Smooth muscle cell (in vitro differentiated cells): ENCODE data around the gene PRDM15. TPM values are rescaled to one million over a fixed set of nuclear protein-coding genes. Genes with fewer than 3 reads are reported as not detected.

ENCODE experiments used
- DNase-seq: peaks from one replicate; lab custom pipeline; 2025; ENCODE audit not compliant: unreplicated experiment; lab: John Stamatoyannopoulos, UW
- H2AFZ ChIP-seq: fragments of 200-600 bp; sonication (generic); 2 replicates; pipeline ENCODE4 v1.6.0; 2016; ENCODE audit warnings: antibody characterized with exemption, low read depth, mild to moderate bottlenecking
- H3F3A ChIP-seq: fragments of 200-600 bp; sonication (generic); 2 replicates; pipeline ENCODE4 v1.6.0; 2017; ENCODE audit warnings: antibody characterized with exemption, low read depth
- H3K27ac ChIP-seq: fragments of 200-600 bp; sonication (generic); 2 replicates; pipeline ENCODE4 v1.5.1; 2016; ENCODE audit warnings: low read depth, mild to moderate bottlenecking
- H3K27me3 ChIP-seq: fragments of 200-600 bp; sonication (generic); 2 replicates; pipeline ENCODE4 v1.6.1; 2016; ENCODE audit warnings: low read depth, mild to moderate bottlenecking
- H3K36me3 ChIP-seq: fragments of 200-600 bp; sonication (generic); 2 replicates; pipeline ENCODE4 v1.5.1; 2016; ENCODE audit warnings: low read depth
- H3K4me1 ChIP-seq: fragments of 200-600 bp; sonication (generic); 2 replicates; pipeline ENCODE4 v1.5.1; 2016; ENCODE audit warnings: low read depth
- H3K4me2 ChIP-seq: fragments of 200-600 bp; sonication (generic); 2 replicates; pipeline ENCODE4 v1.6.0; 2016; ENCODE audit warnings: mild to moderate bottlenecking
- H3K4me3 ChIP-seq: fragments of 200-600 bp; sonication (generic); 2 replicates; pipeline ENCODE4 v1.5.1; 2016; ENCODE audit warnings: mild to moderate bottlenecking
- H3K79me2 ChIP-seq: fragments of 200-600 bp; sonication (generic); 2 replicates; pipeline ENCODE4 v1.6.0; 2016; ENCODE audit warnings: low read depth, mild to moderate bottlenecking
- H3K9ac ChIP-seq: fragments of 200-600 bp; sonication (generic); 2 replicates; pipeline ENCODE4 v1.6.0; 2016; ENCODE audit warnings: low read depth
- H3K9me3 ChIP-seq: fragments of 200-600 bp; sonication (generic); replicated peaks from 2 replicates; pipeline ENCODE4 v1.5.1; 2016; ENCODE audit warnings: low read depth
- H4K20me1 ChIP-seq: fragments of 200-600 bp; sonication (generic); 2 replicates; pipeline ENCODE4 v1.6.0; 2016; ENCODE audit warnings: low read depth
- WGBS: methylation state at CpG from one replicate; pipeline ENCODE4 v1.1.7; 2016; ENCODE audit warnings: low lambda C conversion rate; 5-methylcytosine and 5-hydroxymethylcytosine counted together
- polyA plus RNA-seq: library from polyadenylated mRNA; unstranded; fragments of >200 nt; fragmentation: Nextera tagmentation; extraction: Ambion mirVana; gene quantifications from 2 replicates; pipeline ENCODE4 v1.2.1, GENCODE V29; 2016
- total RNA-seq: library from RNA; depleted of rRNA; stranded (reverse); fragments of >200 nt; gene quantifications from 2 replicates; pipeline ENCODE4 v1.2.3, GENCODE V29; 2014
- TF ChIP-seq, protein P1 (sequence below): fragments of 200-600 bp; sonication (generic); IDR thresholded peaks from 2 replicates; pipeline ENCODE4 v1.5.1; 2017; ENCODE audit warnings: borderline replicate concordance, mild to moderate bottlenecking, antibody characterized with exemption; ENCODE audit not compliant: insufficient read depth, poor library complexity, severe bottlenecking

Gene PRDM15
- total and polyA plus RNA-seq, 2 experiments from 2014 or later: 2.0 to 6.8 TPM

DNA sequence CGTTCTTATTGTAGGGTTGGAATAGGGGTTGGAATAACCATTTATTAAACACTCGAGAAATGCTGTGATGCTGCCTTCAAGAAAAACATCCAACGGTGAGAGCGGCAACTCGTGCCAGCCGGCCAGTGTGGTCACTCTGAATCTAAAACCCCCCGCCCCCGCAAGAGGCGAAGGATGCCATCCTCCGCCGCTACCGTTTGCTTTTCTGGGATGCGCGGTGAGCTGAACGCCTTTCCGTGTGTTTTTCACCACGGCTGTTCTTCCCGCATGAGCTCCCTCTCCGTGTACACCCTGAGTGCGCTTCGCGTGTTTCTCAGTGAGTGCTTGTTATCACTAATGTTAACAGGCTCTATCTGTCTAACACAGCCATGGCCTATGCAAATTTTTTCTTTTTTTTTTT lies 70.3 kb downstream of the PRDM15 start:
- Histone ChIP-seq H3K36me3 (no peaks in the 10 kb centered on the region), H3K9me3 (no peaks in the 10 kb centered on the region), H4K20me1 (no peaks in the 10 kb centered on the region), H3K9ac (no peak overlapping the region), H2AFZ (no peak overlapping the region), H3K4me1 (no peaks in the 10 kb centered on the region), H3F3A (no peaks in the 10 kb centered on the region), H3K4me3 (no peak overlapping the region), H3K27me3 (no peaks in the 10 kb centered on the region), H3K79me2 (no peaks in the 10 kb centered on the region), H3K4me2 (no peak overlapping the region), H3K27ac (no peak overlapping the region)
- TF ChIP-seq, protein P1, sequence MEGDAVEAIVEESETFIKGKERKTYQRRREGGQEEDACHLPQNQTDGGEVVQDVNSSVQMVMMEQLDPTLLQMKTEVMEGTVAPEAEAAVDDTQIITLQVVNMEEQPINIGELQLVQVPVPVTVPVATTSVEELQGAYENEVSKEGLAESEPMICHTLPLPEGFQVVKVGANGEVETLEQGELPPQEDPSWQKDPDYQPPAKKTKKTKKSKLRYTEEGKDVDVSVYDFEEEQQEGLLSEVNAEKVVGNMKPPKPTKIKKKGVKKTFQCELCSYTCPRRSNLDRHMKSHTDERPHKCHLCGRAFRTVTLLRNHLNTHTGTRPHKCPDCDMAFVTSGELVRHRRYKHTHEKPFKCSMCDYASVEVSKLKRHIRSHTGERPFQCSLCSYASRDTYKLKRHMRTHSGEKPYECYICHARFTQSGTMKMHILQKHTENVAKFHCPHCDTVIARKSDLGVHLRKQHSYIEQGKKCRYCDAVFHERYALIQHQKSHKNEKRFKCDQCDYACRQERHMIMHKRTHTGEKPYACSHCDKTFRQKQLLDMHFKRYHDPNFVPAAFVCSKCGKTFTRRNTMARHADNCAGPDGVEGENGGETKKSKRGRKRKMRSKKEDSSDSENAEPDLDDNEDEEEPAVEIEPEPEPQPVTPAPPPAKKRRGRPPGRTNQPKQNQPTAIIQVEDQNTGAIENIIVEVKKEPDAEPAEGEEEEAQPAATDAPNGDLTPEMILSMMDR: no peak
- no peak for DNase-seq
- WGBS: 98% methylated on average over 22 of the region's 22 CpGs

DNA sequence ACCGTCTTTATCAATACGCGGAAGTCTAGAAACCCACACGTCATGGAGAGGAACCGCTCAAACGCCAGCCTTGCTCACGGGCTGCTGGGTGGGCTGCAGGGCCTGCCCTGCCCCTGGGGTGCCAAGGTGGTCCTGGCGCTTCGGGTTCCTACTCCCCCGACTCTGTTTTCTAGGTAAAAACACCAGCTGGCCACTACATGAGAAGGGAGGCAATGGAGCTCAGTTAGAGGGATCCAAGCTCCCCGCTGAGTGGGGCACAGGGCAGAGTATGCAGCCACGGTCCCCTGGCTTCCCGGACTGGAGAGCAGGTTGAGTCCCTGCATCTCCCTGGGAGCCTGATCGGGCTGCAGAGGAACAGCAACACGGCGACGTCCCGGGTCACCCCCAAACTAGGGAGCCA lies 71.0 kb downstream of the PRDM15 start:
- Histone ChIP-seq H3F3A (no peaks in the 10 kb centered on the region), H3K4me1 (no peaks in the 10 kb centered on the region), H3K79me2 (no peaks in the 10 kb centered on the region), H3K4me2 (no peak overlapping the region), H3K9me3 (no peaks in the 10 kb centered on the region), H4K20me1 (no peaks in the 10 kb centered on the region), H3K36me3 (no peaks in the 10 kb centered on the region), H3K4me3 (no peak overlapping the region), H3K27ac (no peak overlapping the region), H3K27me3 (no peaks in the 10 kb centered on the region), H3K9ac (no peak overlapping the region), H2AFZ (no peak overlapping the region)
- DNase-seq: no peak
- WGBS: 96% methylated on average over 18 of the region's 18 CpGs
- TF ChIP-seq, protein P1: no peak

DNA sequence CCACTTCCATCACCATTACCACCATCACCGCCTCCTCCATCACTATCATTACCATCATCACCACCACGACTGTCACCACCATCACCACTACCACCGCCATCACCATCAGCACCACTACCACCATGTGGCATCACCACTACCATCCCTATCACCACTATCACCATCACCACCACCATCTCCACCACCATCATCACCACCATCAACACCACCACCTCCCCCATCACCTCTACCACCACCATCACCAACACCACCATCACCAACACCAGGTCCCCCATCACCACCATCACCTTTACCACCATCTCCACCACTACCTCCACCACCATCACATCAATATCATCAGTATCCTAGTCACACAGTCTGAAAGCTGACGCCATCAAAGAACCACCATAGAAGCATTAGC lies 72.4 kb downstream of the PRDM15 start:
- Histone ChIP-seq H3K27ac (no peak overlapping the region), H3K79me2 (no peaks in the 10 kb centered on the region), H3K4me3 (no peak overlapping the region), H3K4me2 (no peak overlapping the region), H3K4me1 (no peaks in the 10 kb centered on the region), H4K20me1 (no peaks in the 10 kb centered on the region), H2AFZ (no peak overlapping the region), H3K36me3 (no peaks in the 10 kb centered on the region), H3F3A (no peaks in the 10 kb centered on the region), H3K9me3 (no peaks in the 10 kb centered on the region), H3K27me3 (no peaks in the 10 kb centered on the region), H3K9ac (no peak overlapping the region)
- WGBS: 97% methylated on average over 4 of the region's 4 CpGs
- no peak for DNase-seq
- TF ChIP-seq, protein P1: no peak

DNA sequence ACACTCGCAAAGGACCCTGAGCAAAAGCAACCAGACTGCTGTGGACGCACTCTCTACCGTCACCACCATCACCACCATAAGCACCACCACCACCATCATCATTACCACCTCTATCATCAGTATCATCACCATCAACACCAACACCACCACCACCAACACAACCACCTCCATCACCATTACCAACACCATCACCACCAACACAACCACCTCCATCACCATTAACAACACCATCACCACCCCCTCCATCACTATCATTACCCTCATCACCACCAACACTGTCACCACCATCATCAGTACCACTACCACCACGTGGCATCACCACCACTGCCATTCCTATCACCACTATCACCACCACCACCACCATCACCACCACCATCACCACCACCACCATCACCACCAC lies 73.5 kb downstream of the PRDM15 start:
- no peak for DNase-seq
- 95% methylated on average over 2 of the region's 4 CpGs for WGBS
- H4K20me1 ChIP-seq: no peaks in the 10 kb centered on the region
- H3K79me2 ChIP-seq: no peaks in the 10 kb centered on the region
- H3K27me3 ChIP-seq: no peaks in the 10 kb centered on the region
- H3K9ac ChIP-seq: no peak overlapping the region
- H3K36me3 ChIP-seq: no peaks in the 10 kb centered on the region
- no peaks in the 10 kb centered on the region for H3K4me1 ChIP-seq
- H2AFZ ChIP-seq: no peak overlapping the region
- H3F3A ChIP-seq: no peaks in the 10 kb centered on the region
- no peak overlapping the region for H3K27ac ChIP-seq
- no peak overlapping the region for H3K4me2 ChIP-seq
- H3K4me3 ChIP-seq: no peak overlapping the region
- TF ChIP-seq, protein P1: no peak
- no peaks in the 10 kb centered on the region for H3K9me3 ChIP-seq
